GM21825 (cell line): ENCODE measurements around the gene ATP7A.
"Not testable (repeated sequence)": the region's sequence is repeated elsewhere in the genome, so short reads cannot be mapped to it uniquely, and the experiment has no call there.

Experiments used
- ATAC-seq: cut with Tn5 transposase; IDR thresholded peaks from one replicate; pipeline ENCODE4 v1.9.1; 2021; ENCODE audit warnings: mild to moderate bottlenecking, moderate library complexity; ENCODE audit not compliant: unreplicated experiment

ATP7A gene

DNA sequence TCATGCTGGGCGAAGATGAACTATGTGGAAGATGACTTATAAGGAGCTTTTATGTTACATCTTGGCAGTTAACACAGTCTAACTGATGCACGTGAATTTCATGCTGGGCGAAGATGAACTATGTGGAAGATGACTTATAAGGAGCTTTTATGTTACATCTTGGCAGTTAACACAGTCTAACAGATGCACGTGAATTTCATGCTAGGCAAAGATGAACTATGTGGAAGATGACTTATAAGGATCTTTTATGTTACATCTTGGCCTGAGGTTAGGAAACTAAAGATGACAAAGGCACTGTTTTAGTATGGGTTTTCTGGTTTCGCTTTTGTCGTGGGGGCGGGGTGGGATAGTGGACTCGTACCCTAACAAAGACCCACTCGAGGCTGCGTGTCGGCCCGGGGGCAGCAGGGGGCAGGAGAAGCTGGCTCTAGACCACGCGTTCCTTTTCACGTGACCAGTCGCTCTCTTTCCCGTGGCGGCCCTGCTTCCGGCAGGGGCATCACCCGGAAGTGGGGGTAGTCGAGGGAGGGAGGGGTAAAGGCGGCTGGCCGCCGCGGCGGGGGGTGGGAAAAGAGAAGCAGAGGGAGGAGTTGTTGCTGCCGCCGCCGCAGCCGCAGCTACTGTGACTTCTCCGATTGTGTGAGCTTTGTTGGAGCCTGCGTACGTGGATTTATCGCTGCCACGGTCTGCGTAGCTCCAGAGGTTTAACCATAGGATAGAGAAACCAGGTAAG, at the start of gene ATP7A:
TSS of gene ATP7A (plus strand) at position 586 of the 733 bp plus-strand sequence. CDS start 60,949 bp downstream, outside the sequence.
- peak; percentile 98 for ATAC-seq

DNA sequence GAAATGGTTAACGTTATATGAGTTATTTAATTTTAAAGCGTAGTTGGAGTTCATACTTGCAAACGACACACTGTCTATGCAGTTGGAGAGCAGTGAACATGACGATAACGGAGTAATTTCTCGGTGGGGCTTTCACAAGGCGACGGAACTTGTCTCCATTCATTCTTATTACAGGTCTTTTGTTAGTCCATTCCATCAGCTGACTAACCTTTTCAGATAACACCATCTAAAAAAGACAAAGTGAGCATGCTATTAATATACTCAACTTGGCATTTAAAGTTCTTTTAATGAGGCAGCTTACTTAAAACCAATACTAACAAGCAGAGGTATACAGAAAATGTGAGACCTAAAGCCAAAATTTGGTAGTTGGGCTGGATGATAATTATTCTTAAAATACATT, 35.1 kb upstream of the ATP7A start:
- no peak for ATAC-seq

- ATAC-seq: not testable (repeated sequence)
Observed at GRCh38 chrX:77881418-77881817, 29.1 kb upstream of the ATP7A start.

DNA sequence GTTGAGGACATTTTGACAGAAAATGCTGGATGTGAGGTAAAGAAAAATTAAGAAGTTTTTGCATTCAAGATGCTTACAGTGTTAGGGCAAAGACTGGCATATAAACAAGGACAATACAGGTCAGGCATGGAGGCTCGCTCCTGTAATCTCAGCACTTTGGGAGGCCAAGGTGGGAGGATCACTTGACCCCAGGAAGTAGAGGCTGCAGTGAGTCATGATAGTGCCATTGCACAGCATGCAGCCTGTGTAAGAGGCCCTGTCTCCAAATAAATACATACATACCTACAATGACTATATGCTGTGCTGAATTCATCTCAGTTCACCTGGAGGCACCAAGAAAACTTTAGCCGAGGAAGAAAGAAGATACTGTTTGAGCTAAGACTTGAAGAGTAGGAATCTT, 17.6 kb upstream of the ATP7A start:
- no peak for ATAC-seq

GRCh38 chrX:77893713-77894112, 16.8 kb upstream of the ATP7A start:
- ATAC-seq: no peak

- ATAC-seq: peak; percentile 90
Observed at GRCh38 chrX:77894921-77895886, 15.3 kb upstream of the ATP7A start, which contains the start of gene MAGT1. Gene MAGT1, minus strand, starts transcription at chrX:77895435. Its CDS starts 25 bp downstream, at chrX:77895410.

- peak; percentile 71 for ATAC-seq
Observed at GRCh38 chrX:77899081-77899828, 11.2 kb upstream of the ATP7A start, which contains the start of gene COX7B. Gene COX7B, plus strand, starts transcription at chrX:77899468. Its CDS starts 86 bp downstream, at chrX:77899554.

GRCh38 chrX:77900688-77901087, 9.8 kb upstream of the ATP7A start:
- ATAC-seq: no peak

- no peak for ATAC-seq
Observed at GRCh38 chrX:77901506-77901905, 9.0 kb upstream of the ATP7A start.

- peak; percentile 44 for ATAC-seq
Observed at GRCh38 chrX:77917294-77917933, 6.9 kb downstream of the ATP7A start.

GRCh38 chrX:77918568-77918967, 8.1 kb downstream of the ATP7A start:
- ATAC-seq: no peak

DNA sequence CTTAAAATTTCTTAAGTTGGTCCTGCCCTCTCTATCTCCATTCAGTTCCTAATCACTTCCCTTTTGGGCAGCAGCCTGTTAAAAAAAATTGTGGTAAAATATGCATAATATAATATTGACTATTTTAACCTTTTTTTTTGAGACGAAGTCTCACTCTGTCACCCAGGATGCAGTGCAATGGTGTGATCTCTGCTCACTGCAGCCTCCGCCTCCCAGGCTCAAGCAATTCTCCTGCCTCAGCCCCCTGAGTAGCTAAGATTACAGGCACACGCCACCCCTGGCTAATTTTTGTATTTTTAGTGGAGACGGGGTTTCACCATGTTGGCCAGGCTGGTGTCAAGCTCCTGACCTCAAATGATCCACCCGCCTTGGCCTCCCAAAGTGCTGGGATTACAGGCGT, 8.9 kb downstream of the ATP7A start:
- not testable (repeated sequence) for ATAC-seq

GRCh38 chrX:77922787-77923186, 12.3 kb downstream of the ATP7A start:
- ATAC-seq: no peak

DNA sequence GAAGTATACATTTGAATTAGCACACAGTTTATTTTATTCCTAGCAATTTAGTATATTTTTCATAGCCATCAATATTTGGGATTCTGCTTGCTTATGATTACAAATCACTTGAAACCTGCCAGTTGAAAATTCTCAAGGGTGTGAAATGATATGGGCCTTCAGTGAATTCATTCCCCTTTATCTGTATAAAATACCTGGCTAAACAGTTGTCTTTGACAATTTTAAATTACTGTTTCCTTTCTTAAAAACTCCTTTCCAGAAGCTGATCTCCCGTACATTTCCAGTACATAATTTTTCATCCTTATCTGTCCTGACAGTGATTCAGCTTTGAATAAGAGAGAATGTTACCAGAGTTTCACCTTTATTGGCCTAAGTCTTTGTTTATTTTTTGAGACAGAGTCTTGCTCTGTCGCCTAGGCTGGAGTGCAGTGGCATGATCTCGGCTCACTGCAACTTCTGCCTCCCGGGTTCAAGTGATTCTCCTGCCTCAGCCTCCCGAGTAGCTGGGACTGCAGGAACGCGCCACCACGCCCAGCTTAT, 13.9 kb downstream of the ATP7A start:
- no peak for ATAC-seq

- no peak for ATAC-seq
Observed at GRCh38 chrX:77925764-77926163, 15.3 kb downstream of the ATP7A start.

DNA sequence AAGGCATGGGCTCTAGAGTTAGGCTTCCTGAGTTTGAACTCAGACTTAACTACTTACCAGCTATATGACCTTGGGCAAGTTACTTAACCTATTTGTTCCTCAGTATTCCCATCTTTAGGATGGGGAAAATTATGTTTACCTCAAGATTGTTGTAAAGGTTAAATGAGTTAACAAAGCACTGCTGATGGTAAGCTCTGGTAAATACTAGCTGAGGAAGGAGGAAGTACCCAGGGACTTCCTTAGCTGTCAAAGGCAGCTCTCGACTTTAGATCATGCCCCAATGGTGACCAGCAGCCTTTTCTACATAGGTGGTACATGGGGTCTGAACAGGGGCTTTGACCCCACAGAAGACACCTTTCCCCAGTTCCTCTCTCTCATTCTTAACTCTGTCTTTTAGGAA, 20.1 kb downstream of the ATP7A start:
- ATAC-seq: no peak

- ATAC-seq: no peak
Observed at GRCh38 chrX:77935886-77936285, 25.4 kb downstream of the ATP7A start.

GRCh38 chrX:77936299-77936698, 25.8 kb downstream of the ATP7A start:
- no peak for ATAC-seq

GRCh38 chrX:77937291-77937690, 26.8 kb downstream of the ATP7A start:
- no peak for ATAC-seq

- no peak for ATAC-seq
Observed at GRCh38 chrX:77938083-77938680, 27.7 kb downstream of the ATP7A start.
